ENCODE results near the gene SLF1. TPM values are rescaled to one million over a fixed set of nuclear protein-coding genes. Genes with fewer than 3 reads are reported as not detected.

Gene SLF1
- total and polyA plus RNA-seq, 2 experiments from 2014 or later: 36.3 to 43.8 TPM

DNA sequence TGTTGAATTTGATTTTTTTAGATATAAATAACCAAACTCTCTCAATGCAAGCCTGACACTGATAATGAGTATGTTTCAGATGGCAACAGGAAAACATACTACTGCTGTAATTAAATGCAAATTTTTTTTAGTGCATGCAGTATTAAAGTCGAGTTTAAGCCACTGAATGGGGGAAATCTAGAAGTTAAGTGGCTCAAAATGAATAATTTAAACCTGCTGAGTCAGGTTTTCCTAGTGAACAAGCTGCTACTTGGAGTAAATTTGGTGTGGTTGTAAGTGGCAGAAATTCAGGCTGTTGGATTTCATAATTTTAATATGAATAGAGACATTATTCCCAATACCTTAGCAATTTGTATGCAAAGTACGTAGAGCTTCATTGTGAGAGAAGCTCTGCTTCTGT is 121.8 kb downstream of the SLF1 start:
- peak overlapping the region; percentile 26 for H3K27ac Mint-ChIP-seq
- no peaks in the 10 kb centered on the region; the same call in 2 of the 3 replicates for H3K9me3 Mint-ChIP-seq
- no peak overlapping the region for H3K27ac ChIP-seq (ENCODE audit: low read depth)
- H2AFZ ChIP-seq: no peak overlapping the region
- H3K4me1 ChIP-seq (ENCODE audit: insufficient read depth): peaks cover 13% of the 10 kb centered on the region
- no peaks in the 10 kb centered on the region for H3K36me3 ChIP-seq (ENCODE audit: insufficient read depth)
- ATAC-seq (no peak), DNase-seq (ENCODE audit: low spot score) (no peak)
- no peaks in the 10 kb centered on the region; the same call in 1 of the 2 replicates for H3K9me2 ChIP-seq (ENCODE audit: insufficient read depth)
- no peaks in the 10 kb centered on the region for H3K79me2 ChIP-seq (replicated peaks; ENCODE audit: insufficient read depth)
- H3K4me1 Mint-ChIP-seq: peaks cover 12% of the 10 kb centered on the region
- no peaks in the 10 kb centered on the region for H3K36me3 Mint-ChIP-seq (ENCODE audit: low read depth)
- H3K27me3 ChIP-seq (ENCODE audit: insufficient read depth): no peaks in the 10 kb centered on the region
- H4K20me1 ChIP-seq (replicated peaks; ENCODE audit: insufficient read depth): no peaks in the 10 kb centered on the region
- peaks cover 11% of the 10 kb centered on the region for H3K27me3 Mint-ChIP-seq (ENCODE audit: insufficient read depth, low read depth, poor library complexity)
- no peak overlapping the region for H3K4me3 Mint-ChIP-seq
- TF ChIP-seq EZH2phosphoT487 (IDR thresholded peaks at IDR 0.05; ENCODE audit: unreplicated experiment): no peak
- TF ChIP-seq CTCF (conservative IDR thresholded peaks at IDR 0.05; ENCODE audit: low read depth in 2 of 2): no peak
- no peak for TF ChIP-seq ZNF114 (CRISPR knock-in tag; IDR thresholded peaks at IDR 0.05)
- TF ChIP-seq ZNF331 (CRISPR knock-in tag; IDR thresholded peaks at IDR 0.05; ENCODE audit: low read depth): no peak
- no peak for TF ChIP-seq STAT1 (IDR thresholded peaks at IDR 0.05; ENCODE audit: unreplicated experiment)
- TF ChIP-seq, protein P1, sequence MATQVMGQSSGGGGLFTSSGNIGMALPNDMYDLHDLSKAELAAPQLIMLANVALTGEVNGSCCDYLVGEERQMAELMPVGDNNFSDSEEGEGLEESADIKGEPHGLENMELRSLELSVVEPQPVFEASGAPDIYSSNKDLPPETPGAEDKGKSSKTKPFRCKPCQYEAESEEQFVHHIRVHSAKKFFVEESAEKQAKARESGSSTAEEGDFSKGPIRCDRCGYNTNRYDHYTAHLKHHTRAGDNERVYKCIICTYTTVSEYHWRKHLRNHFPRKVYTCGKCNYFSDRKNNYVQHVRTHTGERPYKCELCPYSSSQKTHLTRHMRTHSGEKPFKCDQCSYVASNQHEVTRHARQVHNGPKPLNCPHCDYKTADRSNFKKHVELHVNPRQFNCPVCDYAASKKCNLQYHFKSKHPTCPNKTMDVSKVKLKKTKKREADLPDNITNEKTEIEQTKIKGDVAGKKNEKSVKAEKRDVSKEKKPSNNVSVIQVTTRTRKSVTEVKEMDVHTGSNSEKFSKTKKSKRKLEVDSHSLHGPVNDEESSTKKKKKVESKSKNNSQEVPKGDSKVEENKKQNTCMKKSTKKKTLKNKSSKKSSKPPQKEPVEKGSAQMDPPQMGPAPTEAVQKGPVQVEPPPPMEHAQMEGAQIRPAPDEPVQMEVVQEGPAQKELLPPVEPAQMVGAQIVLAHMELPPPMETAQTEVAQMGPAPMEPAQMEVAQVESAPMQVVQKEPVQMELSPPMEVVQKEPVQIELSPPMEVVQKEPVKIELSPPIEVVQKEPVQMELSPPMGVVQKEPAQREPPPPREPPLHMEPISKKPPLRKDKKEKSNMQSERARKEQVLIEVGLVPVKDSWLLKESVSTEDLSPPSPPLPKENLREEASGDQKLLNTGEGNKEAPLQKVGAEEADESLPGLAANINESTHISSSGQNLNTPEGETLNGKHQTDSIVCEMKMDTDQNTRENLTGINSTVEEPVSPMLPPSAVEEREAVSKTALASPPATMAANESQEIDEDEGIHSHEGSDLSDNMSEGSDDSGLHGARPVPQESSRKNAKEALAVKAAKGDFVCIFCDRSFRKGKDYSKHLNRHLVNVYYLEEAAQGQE (IDR thresholded peaks at IDR 0.05; ENCODE audit: unreplicated experiment): no peak
- TF ChIP-seq POLR2AphosphoS5 (IDR thresholded peaks at IDR 0.05; ENCODE audit: low read depth): no peak
- TF ChIP-seq ETS1 (IDR thresholded peaks at IDR 0.05): no peak
- no peak for TF ChIP-seq CREB1 (CRISPR knock-in tag; IDR thresholded peaks at IDR 0.05; ENCODE audit: low read depth)
- H3K4me2 ChIP-seq: peak overlapping the region; percentile 52
- no peak overlapping the region; the same call in 1 of the 2 replicates for H3K4me3 ChIP-seq
- H3F3A ChIP-seq (replicated peaks; ENCODE audit: low read depth): no peaks in the 10 kb centered on the region

DNA sequence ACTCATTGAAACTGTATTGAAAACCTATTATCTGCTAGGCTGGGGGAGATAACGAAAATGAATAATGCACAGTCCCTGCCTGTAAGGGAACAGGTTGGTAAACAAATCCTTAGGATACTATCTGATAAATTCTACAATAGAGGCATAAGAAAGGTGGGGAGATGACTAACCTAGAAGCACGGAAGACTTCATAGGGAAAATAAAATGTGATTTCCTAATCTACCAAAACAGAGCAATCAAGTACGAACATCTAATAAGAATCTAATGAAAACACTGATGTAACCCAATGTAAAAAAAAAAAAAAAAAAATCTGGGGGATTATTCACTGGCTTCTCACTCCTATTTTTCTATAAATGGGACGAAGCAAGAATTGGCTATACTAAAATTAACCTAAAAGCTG is 124.4 kb downstream of the SLF1 start:
- no peaks in the 10 kb centered on the region for H3K79me2 ChIP-seq (replicated peaks; ENCODE audit: insufficient read depth)
- DNase-seq (ENCODE audit: low spot score) (no peak), ATAC-seq (no peak)
- H3K27ac ChIP-seq (ENCODE audit: low read depth): no peak overlapping the region
- Mint-ChIP-seq H3K27me3 (ENCODE audit: insufficient read depth, low read depth, poor library complexity) (peaks cover 11% of the 10 kb centered on the region), H3K9me3 (no peaks in the 10 kb centered on the region), H3K4me3 (no peak overlapping the region), H3K4me1 (peaks cover 12% of the 10 kb centered on the region), H3K27ac (no peak overlapping the region), H3K36me3 (ENCODE audit: low read depth) (no peaks in the 10 kb centered on the region)
- H4K20me1 ChIP-seq (replicated peaks; ENCODE audit: insufficient read depth): no peaks in the 10 kb centered on the region
- H3K9me2 ChIP-seq (ENCODE audit: insufficient read depth): no peaks in the 10 kb centered on the region; the same call in 1 of the 2 replicates
- H3F3A ChIP-seq (replicated peaks; ENCODE audit: low read depth): no peaks in the 10 kb centered on the region
- no peak overlapping the region for H2AFZ ChIP-seq
- no peaks in the 10 kb centered on the region for H3K36me3 ChIP-seq (ENCODE audit: insufficient read depth)
- no peaks in the 10 kb centered on the region for H3K27me3 ChIP-seq (ENCODE audit: insufficient read depth)
- peaks cover 13% of the 10 kb centered on the region for H3K4me1 ChIP-seq (ENCODE audit: insufficient read depth)
- no peak overlapping the region for H3K4me3 ChIP-seq
- H3K4me2 ChIP-seq: no peak overlapping the region
- TF ChIP-seq ZNF114 (CRISPR knock-in tag; IDR thresholded peaks at IDR 0.05) (no peak), STAT1 (IDR thresholded peaks at IDR 0.05; ENCODE audit: unreplicated experiment) (no peak), NANOG (IDR thresholded peaks at IDR 0.05; ENCODE audit: borderline replicate concordance) (no peak), JUNB (IDR thresholded peaks at IDR 0.05; ENCODE audit: unreplicated experiment) (no peak), CTCF (conservative IDR thresholded peaks at IDR 0.05; ENCODE audit: low read depth in 2 of 2) (no peak), ETS1 (IDR thresholded peaks at IDR 0.05) (no peak), POLR2AphosphoS5 (IDR thresholded peaks at IDR 0.05; ENCODE audit: low read depth) (no peak)

All from GM23338 (cell line).